Renal cortex interstitium (tissue), 11 donors: Measurements from ENCODE around the gene ARMH3. TPM values are rescaled to one million over a fixed set of nuclear protein-coding genes. Genes with fewer than 3 reads are reported as not detected.

Experiments used
- DNase-seq, 11 donors: peaks; one replicate each; pipeline ENCODE4 v3.0.0-alpha.2; 2013; ENCODE audit warnings: low read depth in 9 of 11, low spot score in 4 of 11; ENCODE audit errors: extremely low read depth in 1 of 11
- polyA plus RNA-seq, 3 donors: library from polyadenylated mRNA; unstranded; fragments of 120-200 nt; gene quantifications; one replicate each; pipeline ENCODE4 v1.2.1, GENCODE V29; 2013; ENCODE audit not compliant: insufficient read length in 3 of 3

Gene ARMH3
- polyA plus RNA-seq, 3 donors: 18.6 to 19.0 (median 18.7) TPM

DNA sequence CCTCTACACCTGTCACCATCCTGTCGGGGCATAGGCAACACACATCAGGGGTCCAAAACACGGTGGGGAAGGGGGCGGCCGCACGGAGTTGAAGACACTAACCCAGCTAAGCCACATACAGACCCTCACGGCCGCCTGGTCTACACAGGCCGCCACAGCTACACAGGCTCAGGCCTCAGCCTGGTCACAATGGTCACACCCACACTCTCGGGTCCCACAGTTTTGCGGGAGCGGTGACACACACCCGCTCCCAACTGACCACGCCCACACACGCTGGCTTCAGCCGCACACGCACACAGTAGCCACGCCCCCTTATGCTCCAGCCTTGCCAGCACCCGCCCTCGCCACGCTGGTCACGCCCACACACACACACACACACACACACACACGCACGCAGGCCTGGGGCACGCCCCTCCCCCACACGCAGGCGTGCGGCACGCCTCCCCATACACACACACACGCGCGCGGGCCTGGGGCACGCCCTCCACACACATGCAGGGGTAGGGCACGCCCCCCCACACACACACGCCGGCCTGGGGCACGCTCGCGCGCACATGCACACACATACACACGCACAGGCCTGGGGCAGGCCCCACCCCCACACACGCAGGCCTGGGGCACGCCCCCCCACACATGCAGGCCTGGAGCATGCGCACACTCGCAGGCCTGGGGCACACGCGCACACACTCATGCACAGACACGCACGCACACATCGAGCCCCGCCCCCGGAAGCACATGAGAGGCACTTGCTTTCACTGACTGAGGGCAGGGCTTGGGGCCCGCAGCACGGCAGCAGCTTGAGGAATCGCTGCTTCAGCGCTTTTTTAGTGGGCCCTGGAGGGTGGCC lies 225.4 kb downstream of the ARMH3 start:
- peak in 8 of 11 donors; percentile 79 to 88 (median 84) for DNase-seq

DNA sequence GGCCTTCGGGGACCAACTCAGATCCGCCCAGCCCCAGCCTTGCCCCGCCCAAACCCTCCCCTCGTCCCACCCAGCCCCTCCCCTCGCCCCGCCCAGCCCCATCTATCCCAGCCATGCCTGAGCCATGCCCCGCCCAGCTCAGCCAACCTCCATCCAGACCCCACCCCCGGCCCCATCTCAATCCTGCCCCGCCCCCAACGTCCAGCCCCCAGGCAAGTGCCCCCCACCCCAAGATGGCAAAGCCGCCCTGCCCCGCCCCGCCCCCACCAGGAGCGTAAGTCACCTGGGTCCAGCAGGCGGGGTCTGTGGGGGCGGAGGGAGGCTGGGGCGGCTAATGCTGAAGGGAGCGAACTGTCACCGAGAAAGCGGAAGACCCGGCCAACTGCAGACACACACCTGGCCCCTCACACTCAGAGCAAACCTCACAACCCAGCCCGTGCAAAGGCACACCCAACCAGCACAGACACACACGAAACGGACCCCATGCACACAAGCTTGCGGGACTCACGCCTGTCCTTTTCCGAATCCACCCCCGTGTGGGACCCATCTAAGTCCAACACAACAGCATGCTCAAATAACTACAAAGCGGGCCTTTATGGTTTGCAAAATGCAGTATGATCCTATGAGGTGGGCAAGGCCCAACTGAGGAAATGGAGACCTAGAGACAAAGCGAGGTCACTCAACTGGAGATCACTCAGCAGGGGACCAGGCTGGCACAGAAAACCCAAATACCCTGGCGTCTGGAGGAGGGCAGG lies 226.2 kb downstream of the ARMH3 start:
- DNase-seq: peak in 2 of 11 donors; percentile 44 to 46

DNA sequence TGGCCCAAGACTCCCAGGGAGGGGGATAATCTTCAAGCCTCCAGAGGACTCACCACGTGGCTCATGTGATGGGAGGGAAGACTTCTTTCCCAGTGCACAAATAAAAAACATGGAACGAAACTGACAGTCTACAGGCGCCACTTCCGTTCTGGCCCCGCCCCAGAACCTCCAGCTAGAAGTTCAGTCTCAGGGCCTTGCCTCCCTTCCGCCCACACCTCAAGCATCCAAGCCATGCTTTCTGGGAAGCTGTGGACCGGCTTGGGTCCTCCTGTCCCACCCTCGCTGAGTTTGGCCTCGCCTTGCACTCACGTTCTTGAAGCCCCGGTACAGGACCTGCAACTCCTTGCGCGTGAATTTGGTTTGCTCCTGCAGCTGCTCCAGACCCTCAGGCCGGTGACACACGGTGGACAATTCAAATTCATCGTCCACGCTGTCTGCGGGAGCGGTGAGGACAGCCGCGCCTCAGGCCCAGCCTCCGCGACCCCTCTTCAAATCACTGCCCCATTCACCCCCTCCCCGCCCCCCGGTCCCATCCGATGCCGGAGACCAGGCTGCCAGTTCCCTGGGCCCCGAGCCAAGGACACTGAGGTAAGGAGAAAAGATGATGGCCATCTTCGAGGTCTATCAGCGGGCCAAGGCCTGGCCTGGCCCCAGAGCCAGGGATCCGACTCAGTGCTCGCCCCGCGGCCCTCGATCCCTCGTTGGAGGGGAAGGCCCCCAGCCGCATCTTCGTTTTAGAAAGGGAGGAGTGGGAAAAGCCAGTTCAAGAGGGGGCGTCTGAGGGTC lies 227.0 kb downstream of the ARMH3 start:
- DNase-seq: no peak

DNA sequence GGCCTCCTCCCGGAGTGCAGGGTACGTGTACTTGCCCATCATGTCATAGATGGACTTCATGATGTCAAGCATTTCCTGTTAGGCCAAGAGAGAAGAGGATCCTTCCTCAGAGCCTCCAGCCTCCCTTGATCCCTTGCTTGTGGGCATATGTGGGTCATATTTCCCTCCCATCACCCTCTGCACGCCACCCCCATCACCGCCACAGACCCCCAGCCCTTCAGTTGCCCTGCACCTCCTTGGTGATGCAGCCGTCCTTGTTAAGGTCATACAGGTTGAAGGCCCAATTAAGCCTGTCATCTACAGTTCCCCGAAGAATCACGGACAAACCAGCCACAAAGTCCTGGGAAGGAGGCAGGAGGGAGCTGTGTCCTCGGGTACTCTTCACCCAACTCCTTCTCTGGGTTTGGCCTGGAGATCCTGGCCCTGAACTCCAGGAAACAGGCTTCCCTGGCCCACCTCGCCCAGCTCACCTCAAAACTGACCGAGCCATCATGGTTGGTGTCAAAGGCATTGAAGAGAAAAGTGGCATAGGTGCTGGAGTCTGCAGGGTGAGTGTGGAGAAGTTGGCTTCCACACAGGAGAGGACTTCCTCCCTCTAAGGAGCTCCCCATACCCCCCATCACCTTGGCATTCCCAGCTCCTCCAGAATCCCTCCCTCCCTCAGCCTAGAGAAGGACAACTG lies 227.9 kb downstream of the ARMH3 start:
- no peak for DNase-seq

DNA sequence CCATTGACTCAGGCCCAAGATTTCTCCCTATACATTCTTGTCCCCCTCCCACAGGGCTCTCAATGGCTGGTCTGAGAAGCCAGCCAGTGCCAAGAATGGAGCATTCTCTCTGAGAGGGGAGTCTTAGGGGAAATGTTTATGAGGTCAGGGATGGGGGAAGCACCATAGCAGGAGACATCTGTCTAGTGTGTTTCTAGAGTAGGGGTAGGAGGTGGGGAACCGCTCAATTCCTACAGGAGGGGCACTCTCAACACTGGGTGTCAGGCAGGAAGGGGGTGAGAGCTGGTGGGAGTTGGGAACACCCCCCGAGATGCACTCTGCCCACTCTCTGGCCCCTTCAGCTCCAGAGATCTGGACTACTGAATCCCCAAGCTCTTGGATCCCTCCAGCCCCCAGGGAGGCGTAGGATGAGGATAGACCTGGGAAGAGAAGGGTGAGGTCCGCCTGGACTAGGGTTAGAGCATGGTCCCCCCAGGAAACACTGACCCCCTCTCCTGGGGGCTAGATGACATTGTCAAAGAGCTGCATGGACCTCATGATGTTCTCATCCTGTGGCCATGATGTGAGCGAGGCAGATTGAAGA lies 229.0 kb downstream of the ARMH3 start:
- DNase-seq: no peak

DNA sequence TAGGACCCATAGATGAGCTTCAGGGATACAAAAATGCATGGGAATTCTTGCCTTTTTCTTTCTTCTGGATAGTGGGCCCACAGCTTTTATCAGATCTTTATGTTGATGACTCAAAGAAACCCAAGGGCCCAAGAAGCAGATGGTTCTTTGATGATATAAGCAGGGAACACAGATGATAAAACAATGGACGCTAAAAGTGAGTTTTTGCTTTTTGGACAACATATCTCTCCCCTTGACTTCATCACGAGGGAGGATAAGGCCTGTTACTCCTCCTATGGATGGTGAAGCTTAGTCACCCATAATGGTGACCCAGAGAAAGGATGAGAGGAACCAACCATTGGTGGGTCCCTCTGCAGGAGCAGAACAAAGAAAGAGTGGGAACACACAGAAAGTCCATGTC lies 231.2 kb downstream of the ARMH3 start:
- DNase-seq: no peak

DNA sequence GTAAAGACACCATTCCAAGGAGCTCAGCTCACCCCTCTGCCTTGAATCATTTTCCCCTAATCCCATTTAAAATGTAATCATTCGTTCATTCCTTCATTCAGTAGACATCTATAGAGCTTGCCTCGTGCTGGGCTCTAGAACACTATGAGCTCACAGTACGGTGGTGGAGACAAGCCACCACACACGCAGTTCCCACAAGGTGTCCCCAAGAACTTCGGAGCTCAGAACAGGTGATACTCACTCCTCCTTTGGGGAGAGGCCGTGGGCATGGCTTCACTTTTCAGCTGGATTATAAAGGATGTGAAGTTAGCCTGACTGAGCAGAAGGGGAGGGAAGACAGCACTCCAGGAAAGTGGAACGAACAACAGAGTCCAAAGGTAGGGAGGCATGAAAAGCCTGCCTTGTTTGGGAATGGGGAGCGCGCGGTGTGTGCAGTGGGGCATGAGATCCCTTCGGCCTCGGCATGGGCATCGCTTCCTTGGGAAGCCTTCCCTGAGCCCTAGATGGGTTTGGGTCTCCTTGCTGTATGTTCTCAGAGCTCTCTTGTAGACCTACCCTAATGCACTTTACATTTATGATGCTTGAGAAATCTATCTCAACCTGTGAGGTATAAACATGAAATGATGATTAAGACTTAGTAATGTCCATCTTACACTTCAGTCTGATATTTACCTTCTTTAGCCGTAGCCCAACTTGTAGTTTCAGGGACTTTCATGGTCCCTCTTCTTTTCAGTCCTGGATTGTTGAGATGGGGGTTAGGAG lies 236.9 kb downstream of the ARMH3 start:
- DNase-seq: no peak

DNA sequence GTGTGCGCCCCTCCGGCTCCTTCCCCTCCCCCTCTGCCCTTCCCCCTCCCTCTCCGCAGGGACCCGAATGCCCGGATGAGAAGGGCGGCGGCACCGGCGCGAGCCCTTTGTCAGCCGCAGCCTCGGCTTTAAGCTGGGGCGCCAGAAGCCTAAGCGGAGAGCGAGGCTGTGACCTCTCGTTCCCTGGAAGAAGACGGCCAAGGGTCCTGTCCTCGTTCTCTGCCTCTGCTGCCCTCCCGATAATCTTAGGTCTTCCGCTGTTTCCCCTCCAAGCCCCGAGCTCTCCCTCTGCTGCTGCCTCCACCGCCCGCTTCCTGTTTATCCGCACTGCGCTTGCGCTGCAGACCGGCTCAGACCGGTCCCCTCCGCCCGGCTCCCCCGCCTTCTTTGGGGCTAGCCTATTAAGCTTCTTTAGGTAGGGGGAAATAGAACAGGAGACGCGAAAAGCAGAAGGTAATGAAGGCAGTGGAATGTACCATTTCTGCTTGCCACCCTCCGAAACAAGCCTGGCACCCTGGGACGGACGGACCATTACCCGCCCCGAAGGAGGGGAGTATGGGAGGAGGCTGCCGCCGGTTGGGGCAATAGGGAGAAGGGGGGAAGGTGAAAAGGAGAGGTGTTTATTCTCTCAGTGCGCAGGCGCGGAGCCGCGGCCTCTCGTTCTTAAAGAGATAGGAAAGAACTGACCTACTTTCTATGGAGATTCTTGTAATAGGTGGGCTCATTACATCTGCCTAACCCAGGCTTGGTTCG lies 237.7 kb downstream of the ARMH3 start, which contains the start of gene OGA:
Gene OGA (minus strand): TSS at position 326 of the 753 bp plus-strand sequence. CDS start 422 bp downstream, outside the sequence.
- DNase-seq: peak; percentile 94 to 99 (median 97)

DNA sequence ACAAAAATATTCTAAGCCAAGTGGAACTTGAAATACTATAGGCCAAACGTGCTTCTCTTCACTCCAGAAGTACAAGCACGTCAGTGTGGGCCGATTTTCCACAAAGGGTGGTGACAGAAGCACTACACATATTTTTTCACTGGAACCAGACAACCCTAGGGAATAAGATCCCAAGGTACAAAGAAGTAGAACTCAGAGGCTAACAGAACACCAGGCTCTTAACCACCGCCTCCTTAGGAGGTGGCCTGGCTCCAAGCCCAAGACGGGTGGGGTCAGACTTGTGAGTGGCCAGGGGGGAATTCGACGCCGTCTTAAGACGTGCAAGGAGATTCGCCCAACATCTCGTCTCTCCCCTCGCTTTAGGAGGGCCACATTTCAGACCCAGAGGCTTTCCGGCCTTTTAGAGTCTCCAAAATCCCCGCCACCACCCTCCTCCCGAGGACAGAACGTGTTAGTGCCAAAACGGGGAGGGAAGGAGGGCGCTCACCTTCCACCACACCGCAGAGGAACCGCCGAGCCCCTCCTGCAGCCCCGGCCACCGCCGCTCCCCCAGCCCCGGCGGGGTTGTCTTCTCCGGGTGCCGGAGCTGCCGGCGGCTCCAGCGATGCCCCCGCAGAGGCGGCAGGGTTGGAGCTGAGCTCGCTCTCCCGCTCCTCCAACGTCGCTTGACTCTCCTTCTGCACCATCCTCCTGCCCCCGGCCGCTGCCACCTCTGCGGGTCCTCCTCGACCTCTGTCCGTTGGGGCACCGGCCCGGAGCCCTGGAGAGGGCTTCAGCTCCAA lies 238.4 kb downstream of the ARMH3 start:
- DNase-seq: peak in 8 of 11 donors; percentile 63 to 86 (median 74)

DNA sequence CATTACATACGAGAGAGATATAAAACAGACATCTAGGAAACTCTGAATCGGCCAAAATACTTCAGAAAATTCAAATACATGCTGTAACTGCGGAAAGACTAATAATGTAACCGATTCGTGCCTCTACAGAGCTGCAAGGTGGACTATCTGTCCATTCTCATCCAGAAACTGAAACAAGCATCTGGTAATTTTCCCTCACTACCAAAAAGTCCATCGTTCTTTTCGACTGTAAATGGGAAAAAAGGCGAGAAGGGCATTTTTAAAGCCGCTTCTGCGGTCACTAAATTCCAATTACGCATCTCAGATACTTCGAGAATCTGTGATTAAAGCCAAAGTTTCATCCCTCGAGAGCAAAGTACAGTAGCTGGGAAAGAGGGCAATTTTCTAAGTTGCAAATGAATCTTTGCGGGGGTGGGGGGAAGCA lies 239.0 kb downstream of the ARMH3 start:
- no peak for DNase-seq

DNA sequence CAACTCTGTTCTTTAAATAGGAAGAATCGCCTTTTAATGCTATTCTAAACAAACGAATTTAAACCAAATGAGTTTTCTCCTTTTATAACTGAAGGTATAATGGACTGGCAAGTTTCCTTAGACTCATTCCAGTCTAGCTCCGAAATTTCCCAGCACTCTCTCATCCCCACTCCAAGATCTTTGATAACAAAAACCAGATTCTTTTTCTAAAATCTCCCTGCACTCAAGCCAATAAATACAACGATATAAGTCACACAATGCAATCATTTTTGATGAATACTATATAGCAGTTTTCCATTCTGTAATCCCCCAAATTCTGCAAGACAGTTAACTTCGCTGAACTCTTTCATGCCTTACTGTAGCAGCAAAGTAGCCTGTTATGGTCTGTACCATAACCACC lies 239.6 kb downstream of the ARMH3 start:
- DNase-seq: no peak

DNA sequence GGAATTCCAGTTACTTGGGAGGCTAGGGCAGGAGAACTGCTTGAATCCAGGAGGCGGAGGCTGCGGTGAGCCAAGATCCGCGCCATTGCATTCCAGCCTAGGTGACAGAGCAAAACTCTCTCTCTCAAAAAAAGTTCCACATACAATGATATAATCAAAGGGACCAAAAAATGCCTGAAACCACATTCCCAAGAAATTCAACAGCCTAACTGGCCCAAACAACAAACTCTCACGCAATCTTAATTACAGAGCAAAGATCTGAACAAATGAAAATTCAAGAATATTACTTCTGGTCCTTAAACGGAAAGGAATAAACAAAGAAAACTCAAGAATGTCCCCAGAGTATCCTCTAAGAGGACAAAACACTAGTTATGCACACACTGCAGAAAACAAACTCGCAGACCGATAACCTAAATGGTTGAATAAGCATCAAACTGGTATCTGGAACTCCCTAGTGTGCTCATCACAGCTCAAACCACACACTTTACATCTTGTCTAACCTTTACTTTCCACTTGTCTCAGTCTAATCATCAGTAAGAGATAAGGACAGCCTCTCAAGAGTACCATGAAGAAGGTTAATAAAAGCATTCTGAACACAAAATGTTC lies 241.4 kb downstream of the ARMH3 start:
- DNase-seq: no peak

DNA sequence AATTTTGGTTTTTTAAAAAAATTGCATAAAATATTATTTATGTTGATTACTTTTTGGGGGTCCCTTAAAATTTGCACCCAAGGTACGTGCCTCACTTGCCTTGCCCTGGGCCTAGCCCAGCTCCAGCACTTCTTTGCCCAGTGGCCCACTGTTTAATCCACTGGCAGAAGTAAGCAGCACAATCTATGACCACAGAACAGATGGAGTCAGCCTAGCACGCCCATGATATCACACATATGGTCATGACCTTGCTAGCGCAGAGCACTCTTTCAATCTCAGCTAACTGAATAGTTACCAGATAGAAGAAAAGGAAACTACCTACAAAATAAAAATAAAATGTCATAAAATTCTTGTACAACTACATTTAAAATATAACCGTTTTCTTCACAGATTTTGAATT lies 243.4 kb downstream of the ARMH3 start:
- no peak for DNase-seq

DNA sequence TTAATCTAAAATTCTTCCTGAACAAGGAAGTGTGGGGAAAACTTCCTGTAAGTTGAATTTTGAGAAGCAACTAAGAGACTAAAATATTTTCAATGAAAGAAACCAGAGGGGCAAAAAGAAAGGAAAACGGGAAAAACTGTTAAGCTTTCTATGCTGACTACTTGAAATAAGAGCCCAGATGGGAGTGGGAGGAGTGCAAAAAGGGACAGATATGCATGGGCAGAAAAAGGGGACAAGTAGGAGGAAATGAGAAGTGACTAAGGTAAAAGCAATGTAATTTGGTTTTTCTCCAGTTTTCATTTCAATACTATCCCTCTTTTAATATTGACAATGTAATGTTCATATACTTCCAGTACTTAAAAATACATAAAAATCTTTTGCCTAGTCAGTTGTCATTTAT lies 248.8 kb downstream of the ARMH3 start:
- DNase-seq: no peak

DNA sequence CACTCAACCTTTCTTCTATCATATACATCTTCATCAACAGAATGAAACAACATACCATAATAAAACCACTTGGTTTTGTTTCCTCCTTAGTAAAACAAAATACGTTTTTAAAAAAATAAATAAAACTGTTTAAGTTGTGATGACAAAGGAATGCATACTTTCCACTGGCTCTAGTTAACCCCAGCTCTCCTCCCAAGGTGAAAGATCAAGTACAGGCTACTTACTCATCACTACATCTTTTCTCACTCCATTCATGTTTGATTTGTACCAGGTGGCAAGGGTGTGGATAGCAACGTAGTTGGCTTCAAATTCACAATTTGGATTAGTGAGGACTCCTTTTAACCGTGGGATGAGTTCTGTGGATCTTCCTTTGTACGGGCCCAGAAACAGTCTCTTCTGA lies 252.5 kb downstream of the ARMH3 start:
- DNase-seq: no peak
